Karpas-422 (cell line): ENCODE results near the gene TREML1. TPM values are rescaled to one million over a fixed set of nuclear protein-coding genes. Genes with fewer than 3 reads are reported as not detected.

ENCODE experiments used
- DNase-seq: peaks from one replicate; pipeline ENCODE4 v3.0.0-alpha.2; 2015
- H2AFZ ChIP-seq: fragments of 200-600 bp; sonication (generic); 2 replicates; pipeline ENCODE4 v1.6.1; 2014; ENCODE audit warnings: antibody characterized with exemption, low read length, mixed read lengths
- H3K27ac ChIP-seq: fragments of 200-600 bp; sonication (generic); 2 replicates; pipeline ENCODE4 v1.5.1; 2014; ENCODE audit warnings: mild to moderate bottlenecking, low read length, moderate library complexity
- H3K27me3 ChIP-seq: fragments of 200-600 bp; sonication (generic); 2 replicates; pipeline ENCODE4 v1.6.1; 2014; ENCODE audit warnings: low read length, mixed read lengths
- H3K36me3 ChIP-seq: fragments of 200-600 bp; sonication (generic); 2 replicates; pipeline ENCODE4 v1.6.1; 2014; ENCODE audit warnings: low read length, mixed read lengths; ENCODE audit not compliant: insufficient read depth
- H3K4me1 ChIP-seq: fragments of 200-600 bp; sonication (generic); 2 replicates; pipeline ENCODE4 v1.6.1; 2014; ENCODE audit warnings: mild to moderate bottlenecking, low read length, mixed read lengths
- H3K4me2 ChIP-seq: fragments of 200-600 bp; sonication (generic); 2 replicates; pipeline ENCODE4 v1.6.1; 2014; ENCODE audit warnings: low read length, low read depth, mild to moderate bottlenecking; ENCODE audit not compliant: poor library complexity, severe bottlenecking
- H3K4me3 ChIP-seq: fragments of 200-600 bp; sonication (generic); 2 replicates; pipeline ENCODE4 v1.5.1; 2014; ENCODE audit warnings: mild to moderate bottlenecking, antibody characterized with exemption, low read length, mixed read lengths
- H3K79me2 ChIP-seq: fragments of 200-600 bp; sonication (generic); 2 replicates; pipeline ENCODE4 v1.6.1; 2014; ENCODE audit warnings: mild to moderate bottlenecking, low read length, mixed read lengths
- H3K9ac ChIP-seq: fragments of 200-600 bp; sonication (generic); 2 replicates; pipeline ENCODE4 v1.6.0; 2014; ENCODE audit warnings: low read length
- H3K9me2 ChIP-seq: fragments of 200-600 bp; sonication (generic), shearing (Covaris generic); replicated peaks from 2 replicates; pipeline ENCODE4 v1.6.0; 2014; ENCODE audit warnings: mild to moderate bottlenecking, low read length, moderate library complexity; ENCODE audit not compliant: insufficient read depth
- H3K9me3 ChIP-seq: fragments of 300-700, 200-600 bp; sonication (generic); 2 replicates; pipeline ENCODE4 v1.6.1; 2014; ENCODE audit warnings: low read length, mixed read lengths
- H4K20me1 ChIP-seq: fragments of 200-600 bp; sonication (generic); 2 replicates; pipeline ENCODE4 v1.6.1; 2014; ENCODE audit warnings: mild to moderate bottlenecking, antibody characterized with exemption, low read length, low read depth; ENCODE audit not compliant: insufficient read depth
- total RNA-seq: library from RNA; depleted of rRNA; stranded (reverse); fragments of >200 nt; shearing (Covaris generic); gene quantifications from 2 replicates; pipeline ENCODE4 v1.2.3, GENCODE V29; 2014; ENCODE audit warnings: low replicate concordance

TREML1 gene
- total RNA-seq, 1 experiment from 2014 or later, result not detected

DNA sequence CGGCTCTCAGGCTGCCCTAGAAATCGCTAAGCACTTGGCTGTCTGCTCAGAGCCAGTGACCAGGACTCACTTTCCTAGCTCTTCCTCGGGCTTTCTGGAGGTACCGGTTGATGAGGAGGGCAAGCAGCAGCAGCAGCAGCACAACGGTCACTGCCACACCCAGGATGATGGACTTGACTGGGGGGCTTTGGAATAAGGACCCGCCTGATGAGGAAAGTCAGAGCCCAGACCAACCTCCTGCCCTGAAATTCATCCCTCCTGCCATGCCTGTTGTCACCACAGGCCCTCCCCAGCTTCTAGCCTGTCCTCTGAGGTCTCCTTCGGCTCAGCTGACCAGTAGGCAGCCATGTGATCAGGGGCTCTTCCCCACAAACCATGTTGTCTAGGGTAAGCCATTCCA lies 30.6 kb upstream of the TREML1 start:
- no peaks in the 10 kb centered on the region for H4K20me1 ChIP-seq
- H2AFZ ChIP-seq, result no peak overlapping the region
- H3K4me1 ChIP-seq, result peaks cover 6% of the 10 kb centered on the region
- H3K4me2 ChIP-seq, result no peak overlapping the region
- no peak overlapping the region for H3K4me3 ChIP-seq
- H3K79me2 ChIP-seq, result no peaks in the 10 kb centered on the region
- H3K9me3 ChIP-seq, result no peaks in the 10 kb centered on the region
- no peak for DNase-seq
- H3K9ac ChIP-seq, result no peak overlapping the region
- no peaks in the 10 kb centered on the region for H3K36me3 ChIP-seq
- H3K9me2 ChIP-seq, result no peaks in the 10 kb centered on the region
- no peaks in the 10 kb centered on the region; the same call in 1 of the 2 replicates for H3K27me3 ChIP-seq
- no peak overlapping the region for H3K27ac ChIP-seq

DNA sequence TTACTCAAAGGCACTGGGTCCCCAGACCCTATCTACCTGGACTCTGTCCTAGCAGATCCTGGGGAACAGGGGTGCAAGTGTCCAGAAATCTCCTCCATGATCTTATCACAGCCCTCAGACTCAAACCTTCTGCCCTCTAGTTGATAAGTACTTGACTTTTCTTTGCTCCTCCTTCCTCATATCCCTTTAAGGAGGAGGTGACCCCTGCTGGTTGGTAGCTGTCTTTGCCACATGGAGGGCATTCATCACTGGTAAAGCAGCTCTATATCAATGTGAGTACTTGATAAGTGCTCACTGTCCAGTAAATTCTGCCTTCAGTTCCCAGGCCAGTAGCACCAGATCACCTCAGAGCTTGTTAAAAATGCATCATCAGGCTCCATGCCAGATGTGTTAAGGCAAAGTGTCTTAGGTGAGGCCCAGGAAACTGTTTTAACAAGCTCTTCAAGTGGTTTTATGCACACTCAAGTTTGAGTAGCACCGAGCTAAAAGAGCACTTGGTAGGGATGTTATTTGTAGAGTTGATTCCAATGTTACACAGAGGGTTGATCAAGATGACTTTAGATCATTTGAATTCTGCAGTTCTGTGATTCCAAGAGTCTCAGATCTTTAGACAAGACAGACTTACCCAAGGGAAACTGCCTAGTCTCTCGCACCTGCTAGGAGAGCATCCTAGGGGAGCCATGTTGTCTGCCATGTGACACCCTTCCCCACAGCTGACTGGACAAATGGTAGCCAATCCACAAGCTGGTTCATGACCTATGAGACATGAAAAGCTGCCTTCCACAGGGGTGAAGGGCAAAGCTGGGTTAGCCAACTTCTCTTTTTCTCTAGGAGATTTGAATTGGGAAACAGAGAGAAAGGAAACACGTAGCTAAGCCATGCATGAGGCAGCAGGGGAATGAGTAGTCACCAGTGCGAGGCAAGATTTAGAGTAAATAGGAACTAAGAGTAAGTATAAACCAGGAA lies 28.2 kb upstream of the TREML1 start:
- no peak overlapping the region for H3K9ac ChIP-seq
- H3K27ac ChIP-seq, result no peak overlapping the region
- H3K4me2 ChIP-seq, result no peak overlapping the region
- no peaks in the 10 kb centered on the region for H4K20me1 ChIP-seq
- H3K4me1 ChIP-seq, result peaks cover 6% of the 10 kb centered on the region
- peak; percentile 88 for DNase-seq
- no peaks in the 10 kb centered on the region for H3K36me3 ChIP-seq
- no peaks in the 10 kb centered on the region for H3K9me2 ChIP-seq
- H3K9me3 ChIP-seq, result no peaks in the 10 kb centered on the region
- peak overlapping the region; percentile 55; the same call in 1 of the 2 replicates for H2AFZ ChIP-seq
- H3K27me3 ChIP-seq, result no peaks in the 10 kb centered on the region
- H3K4me3 ChIP-seq, result no peak overlapping the region
- H3K79me2 ChIP-seq, result no peaks in the 10 kb centered on the region

DNA sequence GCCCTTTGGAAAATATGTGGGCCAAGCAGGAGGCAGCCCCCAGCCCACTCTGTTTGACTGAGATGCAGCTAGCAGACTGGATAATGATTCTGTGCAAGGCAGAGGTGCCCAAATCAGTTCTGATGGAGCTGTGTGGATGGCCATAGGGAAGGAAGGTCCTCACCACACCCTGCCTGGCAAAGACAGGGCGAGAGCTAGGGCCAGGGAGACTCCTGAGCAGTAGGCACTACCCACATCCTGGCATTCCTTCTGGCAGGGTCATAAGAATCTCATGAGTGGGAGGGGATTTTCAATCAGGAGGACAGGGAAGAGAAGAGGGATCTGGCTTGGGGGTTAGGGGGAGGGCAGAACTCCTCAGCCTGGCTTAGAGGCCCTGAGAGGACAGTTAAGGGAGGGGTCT lies 27.4 kb upstream of the TREML1 start:
- Histone ChIP-seq H3K9me2 (no peaks in the 10 kb centered on the region), H3K79me2 (no peaks in the 10 kb centered on the region), H4K20me1 (no peaks in the 10 kb centered on the region), H3K27ac (no peak overlapping the region), H3K27me3 (no peaks in the 10 kb centered on the region), H3K36me3 (no peaks in the 10 kb centered on the region), H3K4me1 (peaks cover 6% of the 10 kb centered on the region), H3K9me3 (no peaks in the 10 kb centered on the region), H3K4me2 (no peak overlapping the region), H3K9ac (no peak overlapping the region), H3K4me3 (no peak overlapping the region), H2AFZ (no peak overlapping the region)
- no peak for DNase-seq

DNA sequence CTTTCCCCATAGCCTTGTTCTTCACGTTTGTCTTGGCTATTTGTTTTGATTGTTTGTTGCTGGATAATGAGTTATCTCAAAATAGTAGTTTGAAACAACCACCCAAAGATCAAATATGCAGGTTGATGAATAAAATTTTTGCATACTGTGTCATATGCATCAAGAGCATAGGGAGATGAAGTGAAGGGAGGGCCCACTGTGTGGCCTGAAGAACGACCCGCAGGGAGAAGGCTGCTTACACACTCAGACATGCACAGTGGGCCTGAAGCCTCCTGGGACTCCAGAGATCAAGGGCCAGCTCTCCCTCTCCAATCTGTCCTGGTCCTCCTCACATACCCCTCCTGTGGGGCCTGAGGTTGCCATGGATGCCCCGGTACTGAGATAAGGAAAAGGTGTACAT lies 25.0 kb upstream of the TREML1 start:
- no peak overlapping the region for H3K4me2 ChIP-seq
- DNase-seq, result no peak
- no peak overlapping the region for H3K9ac ChIP-seq
- H3K27ac ChIP-seq, result no peak overlapping the region
- no peaks in the 10 kb centered on the region; the same call in 1 of the 2 replicates for H4K20me1 ChIP-seq
- H3K9me3 ChIP-seq, result no peaks in the 10 kb centered on the region
- no peak overlapping the region for H2AFZ ChIP-seq
- H3K36me3 ChIP-seq, result no peaks in the 10 kb centered on the region
- no peak overlapping the region for H3K4me3 ChIP-seq
- H3K27me3 ChIP-seq, result no peaks in the 10 kb centered on the region
- no peaks in the 10 kb centered on the region for H3K9me2 ChIP-seq
- H3K79me2 ChIP-seq, result no peaks in the 10 kb centered on the region
- peaks cover 6% of the 10 kb centered on the region for H3K4me1 ChIP-seq

DNA sequence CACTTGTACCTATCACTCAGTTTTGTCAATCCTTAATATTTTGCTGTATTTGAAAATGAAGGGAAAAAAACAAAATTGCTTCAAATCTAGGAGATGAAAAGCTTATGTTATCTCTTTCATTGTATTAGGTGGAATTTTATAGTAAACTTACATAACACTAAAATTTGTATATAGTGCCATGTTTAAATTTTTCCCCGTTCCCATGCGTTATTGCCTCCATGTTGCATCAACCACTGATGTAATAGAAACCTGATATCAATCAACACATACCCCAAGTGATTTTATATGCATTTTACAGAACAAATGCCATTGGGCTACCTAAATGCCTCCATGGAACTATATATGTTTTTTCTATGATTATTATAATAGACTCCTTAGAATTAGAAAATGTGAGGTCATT lies 23.5 kb upstream of the TREML1 start:
- Histone ChIP-seq H3K9me2 (no peaks in the 10 kb centered on the region), H3K4me2 (no peak overlapping the region), H3K9me3 (no peaks in the 10 kb centered on the region), H3K27ac (no peak overlapping the region), H4K20me1 (no peaks in the 10 kb centered on the region; the same call in 1 of the 2 replicates), H3K36me3 (no peaks in the 10 kb centered on the region), H3K9ac (no peak overlapping the region), H2AFZ (no peak overlapping the region), H3K27me3 (no peaks in the 10 kb centered on the region), H3K79me2 (no peaks in the 10 kb centered on the region), H3K4me3 (no peak overlapping the region), H3K4me1 (peaks cover 2% of the 10 kb centered on the region)
- no peak for DNase-seq

DNA sequence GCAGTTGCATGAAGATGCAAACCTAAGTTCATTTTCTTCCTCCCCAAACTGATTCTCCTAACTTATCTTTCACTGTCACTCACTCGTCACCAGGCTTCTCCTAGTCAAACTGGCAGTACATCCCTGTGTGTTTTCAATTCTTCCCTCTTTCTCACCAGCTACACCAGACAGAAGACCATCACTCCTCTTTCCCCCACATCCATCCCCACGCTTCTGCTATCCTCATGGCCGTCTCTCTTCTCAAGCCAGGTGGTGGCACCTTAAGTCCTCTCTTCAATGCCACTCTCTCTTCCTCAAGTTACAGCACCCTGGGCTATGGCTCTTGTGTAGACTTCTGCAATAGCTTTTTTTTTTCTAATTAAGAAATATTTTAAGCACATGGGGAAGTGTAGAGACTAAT lies 23.1 kb upstream of the TREML1 start:
- no peak for DNase-seq
- peaks cover under 1% of the 10 kb centered on the region; the same call in 1 of the 2 replicates for H3K4me1 ChIP-seq
- H3K36me3 ChIP-seq, result no peaks in the 10 kb centered on the region
- no peaks in the 10 kb centered on the region for H3K79me2 ChIP-seq
- no peaks in the 10 kb centered on the region; the same call in 1 of the 2 replicates for H4K20me1 ChIP-seq
- H3K27me3 ChIP-seq, result no peaks in the 10 kb centered on the region
- no peaks in the 10 kb centered on the region for H3K9me3 ChIP-seq
- no peak overlapping the region for H3K4me2 ChIP-seq
- H2AFZ ChIP-seq, result no peak overlapping the region
- no peaks in the 10 kb centered on the region for H3K9me2 ChIP-seq
- no peak overlapping the region for H3K9ac ChIP-seq
- H3K27ac ChIP-seq, result no peak overlapping the region
- no peak overlapping the region for H3K4me3 ChIP-seq

DNA sequence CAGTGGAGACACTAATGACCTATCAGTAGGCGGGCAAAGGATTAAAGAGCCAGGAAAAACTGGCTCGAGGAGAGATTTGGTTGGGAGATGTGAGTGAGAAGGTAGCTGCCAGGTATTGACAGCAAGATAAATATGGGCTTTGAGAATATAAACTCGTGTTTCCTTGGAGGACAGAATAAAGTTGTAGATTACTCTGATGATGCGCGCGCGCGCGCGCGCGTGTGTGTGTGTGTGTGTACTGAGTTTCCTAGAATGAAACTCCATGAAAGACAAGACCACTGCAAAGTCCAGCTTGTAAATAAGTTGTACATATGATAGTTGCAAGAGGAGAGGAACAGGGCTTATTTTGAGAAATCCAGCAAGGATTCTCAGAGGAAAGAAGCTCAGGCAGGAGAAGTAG lies 22.0 kb upstream of the TREML1 start:
- Histone ChIP-seq H3K27ac (no peak overlapping the region), H4K20me1 (no peaks in the 10 kb centered on the region; the same call in 1 of the 2 replicates), H3K27me3 (no peaks in the 10 kb centered on the region), H3K9me3 (no peaks in the 10 kb centered on the region), H2AFZ (no peak overlapping the region), H3K9ac (no peak overlapping the region), H3K4me1 (no peaks in the 10 kb centered on the region), H3K36me3 (no peaks in the 10 kb centered on the region), H3K79me2 (no peaks in the 10 kb centered on the region), H3K9me2 (no peaks in the 10 kb centered on the region), H3K4me3 (no peak overlapping the region), H3K4me2 (no peak overlapping the region)
- no peak for DNase-seq

DNA sequence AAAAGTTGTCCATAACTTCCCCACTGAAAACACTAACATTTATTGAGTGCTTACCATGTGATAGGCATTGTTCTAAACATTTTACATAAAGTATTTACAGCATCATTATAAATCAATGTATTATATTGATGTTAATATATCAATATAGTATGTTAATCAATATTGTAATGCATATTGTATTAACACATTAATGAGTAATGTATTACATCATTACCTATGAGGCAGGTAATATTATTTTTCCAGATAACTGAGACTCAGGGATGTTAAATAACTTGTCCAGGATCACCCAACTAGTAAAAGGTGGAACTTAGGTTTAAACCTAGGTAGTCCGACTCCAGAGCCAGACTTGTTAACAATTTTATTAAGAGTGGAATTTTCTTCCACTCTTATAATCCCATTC lies 20.9 kb upstream of the TREML1 start:
- H3K36me3 ChIP-seq, result no peaks in the 10 kb centered on the region
- no peaks in the 10 kb centered on the region for H3K4me1 ChIP-seq
- H3K9me2 ChIP-seq, result no peaks in the 10 kb centered on the region
- no peaks in the 10 kb centered on the region for H3K79me2 ChIP-seq
- H3K4me3 ChIP-seq, result no peak overlapping the region
- no peak overlapping the region for H3K9ac ChIP-seq
- DNase-seq, result no peak
- no peak overlapping the region for H2AFZ ChIP-seq
- H4K20me1 ChIP-seq, result no peaks in the 10 kb centered on the region; the same call in 1 of the 2 replicates
- H3K27ac ChIP-seq, result no peak overlapping the region
- H3K4me2 ChIP-seq, result no peak overlapping the region
- H3K27me3 ChIP-seq, result no peaks in the 10 kb centered on the region
- H3K9me3 ChIP-seq, result no peaks in the 10 kb centered on the region
